GM23338 (cell line): ENCODE measurements around the gene GSAP. TPM values are rescaled to one million over a fixed set of nuclear protein-coding genes. Genes with fewer than 3 reads are reported as not detected.

ENCODE experiments used
- ATAC-seq: fragments of 200-7000 bp; cut with Tn5 transposase; 3 replicates; pipeline ENCODE4 v1.9.1; 2020
- DNase-seq: peaks from one replicate; pipeline ENCODE4 v3.0.0-alpha.2; 2015; ENCODE audit warnings: low spot score
- H2AFZ ChIP-seq: fragments of 200-600 bp; sonication (generic); 2 replicates; pipeline ENCODE4 v1.8.0; 2016; ENCODE audit warnings: antibody characterized with exemption, mild to moderate bottlenecking, moderate library complexity
- H3F3A ChIP-seq: fragments of 200-600 bp; sonication (generic); replicated peaks from 2 replicates; pipeline ENCODE4 v1.8.0; 2017; ENCODE audit warnings: antibody characterized with exemption, mixed run types, low read depth
- H3K27ac ChIP-seq: fragments of 200-600 bp; sonication (generic); 2 replicates; pipeline ENCODE4 v1.6.1; 2016; ENCODE audit warnings: low read depth
- H3K27me3 ChIP-seq: fragments of 200-600 bp; sonication (generic); 2 replicates; pipeline ENCODE4 v1.8.0; 2016; ENCODE audit warnings: mild to moderate bottlenecking, mixed run types, moderate library complexity; ENCODE audit not compliant: insufficient read depth
- H3K36me3 ChIP-seq: fragments of 200-600 bp; sonication (generic); 2 replicates; pipeline ENCODE4 v1.8.0; 2016; ENCODE audit warnings: mild to moderate bottlenecking; ENCODE audit not compliant: insufficient read depth
- H3K4me1 ChIP-seq: fragments of 200-600 bp; sonication (generic); 2 replicates; pipeline ENCODE4 v1.8.0; 2016; ENCODE audit warnings: mild to moderate bottlenecking, moderate library complexity; ENCODE audit not compliant: insufficient read depth
- H3K4me2 ChIP-seq: fragments of 200-600 bp; sonication (generic); 2 replicates; pipeline ENCODE4 v1.7.1; 2017; ENCODE audit warnings: mixed run types
- H3K4me3 ChIP-seq: fragments of 200-600 bp; sonication (generic); 2 replicates; pipeline ENCODE4 v1.6.1; 2016; ENCODE audit warnings: mixed run types
- H3K79me2 ChIP-seq: fragments of 200-600 bp; sonication (generic); replicated peaks from 2 replicates; pipeline ENCODE4 v1.8.0; 2017; ENCODE audit warnings: mild to moderate bottlenecking; ENCODE audit not compliant: insufficient read depth
- H3K9me2 ChIP-seq: fragments of 200-600 bp; sonication (generic); 2 replicates; pipeline ENCODE4 v1.8.0; 2017; ENCODE audit not compliant: insufficient read depth
- H4K20me1 ChIP-seq: fragments of 200-600 bp; sonication (generic); replicated peaks from 2 replicates; pipeline ENCODE4 v1.8.0; 2017; ENCODE audit warnings: mild to moderate bottlenecking; ENCODE audit not compliant: insufficient read depth
- H3K27ac Mint-ChIP-seq: 2 replicates; pipeline ENCODE4 v1.8.0; 2020; ENCODE audit warnings: inconsistent platforms, mild to moderate bottlenecking, moderate library complexity, mixed read lengths
- H3K27me3 Mint-ChIP-seq: 3 replicates; pipeline ENCODE4 v1.8.0; 2022; ENCODE audit warnings: low read depth, mild to moderate bottlenecking, moderate library complexity, mixed read lengths, inconsistent platforms; ENCODE audit not compliant: insufficient read depth, poor library complexity
- H3K36me3 Mint-ChIP-seq: 3 replicates; pipeline ENCODE4 v1.8.0; 2021; ENCODE audit warnings: low read depth, mild to moderate bottlenecking, inconsistent platforms, moderate library complexity, mixed read lengths
- H3K4me1 Mint-ChIP-seq: 3 replicates; pipeline ENCODE4 v1.8.0; 2020; ENCODE audit warnings: mild to moderate bottlenecking, inconsistent platforms, mixed read lengths
- H3K4me3 Mint-ChIP-seq: 3 replicates; pipeline ENCODE4 v1.8.0; 2021; ENCODE audit warnings: moderate library complexity, mild to moderate bottlenecking, inconsistent platforms, mixed read lengths
- H3K9me3 Mint-ChIP-seq: 3 replicates; pipeline ENCODE4 v1.8.0; 2020; ENCODE audit warnings: moderate library complexity, mild to moderate bottlenecking, inconsistent platforms, mixed read lengths
- CREB1 ChIP-seq: fragments of 250-450 bp; sonication (Bioruptor Pico); IDR thresholded peaks from 2 replicates; pipeline ENCODE4 v1.5.0; 2020; ENCODE audit warnings: low read depth, mild to moderate bottlenecking, moderate library complexity
- EZH2phosphoT487 ChIP-seq: fragments of 200-600 bp; sonication (generic); IDR thresholded peaks from one replicate; pipeline ENCODE4 v1.8.1; 2018; ENCODE audit warnings: antibody characterized with exemption; ENCODE audit not compliant: unreplicated experiment
- POLR2AphosphoS5 ChIP-seq: IDR thresholded peaks from 2 replicates; pipeline ENCODE4 v1.6.1; 2016; ENCODE audit warnings: antibody characterized with exemption, low read depth
- STAT1 ChIP-seq: IDR thresholded peaks from one replicate; pipeline ENCODE4 v1.6.1; 2016; ENCODE audit warnings: antibody characterized with exemption; ENCODE audit not compliant: unreplicated experiment
- ZNF114 ChIP-seq: fragments of 250-450 bp; sonication (Bioruptor Pico); IDR thresholded peaks from 2 replicates; pipeline ENCODE4 v1.5.0; 2020; ENCODE audit warnings: mild to moderate bottlenecking, moderate library complexity
- ZNF331 ChIP-seq: fragments of 250-450 bp; sonication (Bioruptor Pico); IDR thresholded peaks from 2 replicates; pipeline ENCODE4 v1.5.0; 2020; ENCODE audit warnings: low read depth, mild to moderate bottlenecking, moderate library complexity
- polyA plus RNA-seq: library from polyadenylated mRNA; unstranded; fragments of >200 nt; fragmentation: Nextera tagmentation; extraction: Ambion mirVana; gene quantifications from 2 replicates; pipeline ENCODE4 v1.2.1, GENCODE V29; 2016
- total RNA-seq: library from RNA; depleted of rRNA; stranded (reverse); fragments of >200 nt; shearing (Covaris generic); gene quantifications from 2 replicates; pipeline ENCODE4 v1.2.3, GENCODE V29; 2014
- TF ChIP-seq, protein P1 (sequence below): IDR thresholded peaks from 2 replicates; pipeline ENCODE4 v1.6.1; 2016; ENCODE audit warnings: antibody characterized with exemption
- TF ChIP-seq, protein P2 (sequence below): fragments of 250-450 bp; sonication (Bioruptor Pico); IDR thresholded peaks from 2 replicates; pipeline ENCODE4 v1.5.0; 2020; ENCODE audit warnings: mild to moderate bottlenecking, moderate library complexity
- TF ChIP-seq, protein P3 (sequence below): IDR thresholded peaks from one replicate; pipeline ENCODE4 v1.6.1; 2018; ENCODE audit warnings: antibody characterized with exemption; ENCODE audit not compliant: unreplicated experiment

The GSAP gene
- total and polyA plus RNA-seq, 2 experiments from 2014 or later, result 0.63 to 1.1 TPM

DNA sequence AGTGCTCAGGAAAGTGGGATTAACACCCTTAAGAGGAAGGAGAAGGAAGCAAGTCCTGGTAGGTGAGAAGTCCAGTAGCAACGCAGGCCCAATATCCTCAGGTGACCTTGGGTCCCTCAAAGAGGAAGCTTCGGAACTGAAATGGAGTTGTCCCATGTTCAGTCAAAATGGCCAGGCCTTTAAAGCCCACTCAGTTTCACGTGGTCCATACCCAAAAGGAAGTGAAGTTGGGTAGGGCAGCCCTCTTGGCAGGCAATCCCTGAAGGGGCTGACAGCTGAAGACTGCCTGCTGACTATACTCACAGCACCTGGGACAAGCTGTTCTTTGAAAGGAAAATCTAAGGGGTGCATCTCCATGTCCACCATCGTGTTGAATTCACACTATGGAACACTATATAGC lies 3.0 kb downstream of the GSAP start (continued):
- TF ChIP-seq, protein P1, sequence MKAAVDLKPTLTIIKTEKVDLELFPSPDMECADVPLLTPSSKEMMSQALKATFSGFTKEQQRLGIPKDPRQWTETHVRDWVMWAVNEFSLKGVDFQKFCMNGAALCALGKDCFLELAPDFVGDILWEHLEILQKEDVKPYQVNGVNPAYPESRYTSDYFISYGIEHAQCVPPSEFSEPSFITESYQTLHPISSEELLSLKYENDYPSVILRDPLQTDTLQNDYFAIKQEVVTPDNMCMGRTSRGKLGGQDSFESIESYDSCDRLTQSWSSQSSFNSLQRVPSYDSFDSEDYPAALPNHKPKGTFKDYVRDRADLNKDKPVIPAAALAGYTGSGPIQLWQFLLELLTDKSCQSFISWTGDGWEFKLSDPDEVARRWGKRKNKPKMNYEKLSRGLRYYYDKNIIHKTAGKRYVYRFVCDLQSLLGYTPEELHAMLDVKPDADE, result no peak
- no peak for TF ChIP-seq ZNF114 (CRISPR knock-in tag)
- TF ChIP-seq EZH2phosphoT487, result no peak
- TF ChIP-seq, protein P2, sequence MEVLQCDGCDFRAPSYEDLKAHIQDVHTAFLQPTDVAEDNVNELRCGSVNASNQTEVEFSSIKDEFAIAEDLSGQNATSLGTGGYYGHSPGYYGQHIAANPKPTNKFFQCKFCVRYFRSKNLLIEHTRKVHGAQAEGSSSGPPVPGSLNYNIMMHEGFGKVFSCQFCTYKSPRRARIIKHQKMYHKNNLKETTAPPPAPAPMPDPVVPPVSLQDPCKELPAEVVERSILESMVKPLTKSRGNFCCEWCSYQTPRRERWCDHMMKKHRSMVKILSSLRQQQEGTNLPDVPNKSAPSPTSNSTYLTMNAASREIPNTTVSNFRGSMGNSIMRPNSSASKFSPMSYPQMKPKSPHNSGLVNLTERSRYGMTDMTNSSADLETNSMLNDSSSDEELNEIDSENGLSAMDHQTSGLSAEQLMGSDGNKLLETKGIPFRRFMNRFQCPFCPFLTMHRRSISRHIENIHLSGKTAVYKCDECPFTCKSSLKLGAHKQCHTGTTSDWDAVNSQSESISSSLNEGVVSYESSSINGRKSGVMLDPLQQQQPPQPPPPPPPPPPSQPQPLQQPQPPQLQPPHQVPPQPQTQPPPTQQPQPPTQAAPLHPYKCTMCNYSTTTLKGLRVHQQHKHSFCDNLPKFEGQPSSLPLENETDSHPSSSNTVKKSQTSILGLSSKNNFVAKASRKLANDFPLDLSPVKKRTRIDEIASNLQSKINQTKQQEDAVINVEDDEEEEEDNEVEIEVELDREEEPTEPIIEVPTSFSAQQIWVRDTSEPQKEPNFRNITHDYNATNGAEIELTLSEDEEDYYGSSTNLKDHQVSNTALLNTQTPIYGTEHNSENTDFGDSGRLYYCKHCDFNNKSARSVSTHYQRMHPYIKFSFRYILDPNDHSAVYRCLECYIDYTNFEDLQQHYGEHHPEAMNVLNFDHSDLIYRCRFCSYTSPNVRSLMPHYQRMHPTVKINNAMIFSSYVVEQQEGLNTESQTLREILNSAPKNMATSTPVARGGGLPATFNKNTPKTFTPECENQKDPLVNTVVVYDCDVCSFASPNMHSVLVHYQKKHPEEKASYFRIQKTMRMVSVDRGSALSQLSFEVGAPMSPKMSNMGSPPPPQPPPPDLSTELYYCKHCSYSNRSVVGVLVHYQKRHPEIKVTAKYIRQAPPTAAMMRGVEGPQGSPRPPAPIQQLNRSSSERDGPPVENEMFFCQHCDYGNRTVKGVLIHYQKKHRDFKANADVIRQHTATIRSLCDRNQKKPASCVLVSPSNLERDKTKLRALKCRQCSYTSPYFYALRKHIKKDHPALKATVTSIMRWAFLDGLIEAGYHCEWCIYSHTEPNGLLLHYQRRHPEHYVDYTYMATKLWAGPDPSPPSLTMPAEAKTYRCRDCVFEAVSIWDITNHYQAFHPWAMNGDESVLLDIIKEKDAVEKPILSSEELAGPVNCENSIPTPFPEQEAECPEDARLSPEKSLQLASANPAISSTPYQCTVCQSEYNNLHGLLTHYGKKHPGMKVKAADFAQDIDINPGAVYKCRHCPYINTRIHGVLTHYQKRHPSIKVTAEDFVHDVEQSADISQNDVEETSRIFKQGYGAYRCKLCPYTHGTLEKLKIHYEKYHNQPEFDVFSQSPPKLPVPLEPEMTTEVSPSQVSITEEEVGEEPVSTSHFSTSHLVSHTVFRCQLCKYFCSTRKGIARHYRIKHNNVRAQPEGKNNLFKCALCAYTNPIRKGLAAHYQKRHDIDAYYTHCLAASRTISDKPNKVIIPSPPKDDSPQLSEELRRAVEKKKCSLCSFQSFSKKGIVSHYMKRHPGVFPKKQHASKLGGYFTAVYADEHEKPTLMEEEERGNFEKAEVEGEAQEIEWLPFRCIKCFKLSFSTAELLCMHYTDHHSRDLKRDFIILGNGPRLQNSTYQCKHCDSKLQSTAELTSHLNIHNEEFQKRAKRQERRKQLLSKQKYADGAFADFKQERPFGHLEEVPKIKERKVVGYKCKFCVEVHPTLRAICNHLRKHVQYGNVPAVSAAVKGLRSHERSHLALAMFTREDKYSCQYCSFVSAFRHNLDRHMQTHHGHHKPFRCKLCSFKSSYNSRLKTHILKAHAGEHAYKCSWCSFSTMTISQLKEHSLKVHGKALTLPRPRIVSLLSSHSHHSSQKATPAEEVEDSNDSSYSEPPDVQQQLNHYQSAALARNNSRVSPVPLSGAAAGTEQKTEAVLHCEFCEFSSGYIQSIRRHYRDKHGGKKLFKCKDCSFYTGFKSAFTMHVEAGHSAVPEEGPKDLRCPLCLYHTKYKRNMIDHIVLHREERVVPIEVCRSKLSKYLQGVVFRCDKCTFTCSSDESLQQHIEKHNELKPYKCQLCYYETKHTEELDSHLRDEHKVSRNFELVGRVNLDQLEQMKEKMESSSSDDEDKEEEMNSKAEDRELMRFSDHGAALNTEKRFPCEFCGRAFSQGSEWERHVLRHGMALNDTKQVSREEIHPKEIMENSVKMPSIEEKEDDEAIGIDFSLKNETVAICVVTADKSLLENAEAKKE (CRISPR knock-in tag), result no peak
- no peak for TF ChIP-seq POLR2AphosphoS5
- no peak for TF ChIP-seq CREB1 (CRISPR knock-in tag)

DNA sequence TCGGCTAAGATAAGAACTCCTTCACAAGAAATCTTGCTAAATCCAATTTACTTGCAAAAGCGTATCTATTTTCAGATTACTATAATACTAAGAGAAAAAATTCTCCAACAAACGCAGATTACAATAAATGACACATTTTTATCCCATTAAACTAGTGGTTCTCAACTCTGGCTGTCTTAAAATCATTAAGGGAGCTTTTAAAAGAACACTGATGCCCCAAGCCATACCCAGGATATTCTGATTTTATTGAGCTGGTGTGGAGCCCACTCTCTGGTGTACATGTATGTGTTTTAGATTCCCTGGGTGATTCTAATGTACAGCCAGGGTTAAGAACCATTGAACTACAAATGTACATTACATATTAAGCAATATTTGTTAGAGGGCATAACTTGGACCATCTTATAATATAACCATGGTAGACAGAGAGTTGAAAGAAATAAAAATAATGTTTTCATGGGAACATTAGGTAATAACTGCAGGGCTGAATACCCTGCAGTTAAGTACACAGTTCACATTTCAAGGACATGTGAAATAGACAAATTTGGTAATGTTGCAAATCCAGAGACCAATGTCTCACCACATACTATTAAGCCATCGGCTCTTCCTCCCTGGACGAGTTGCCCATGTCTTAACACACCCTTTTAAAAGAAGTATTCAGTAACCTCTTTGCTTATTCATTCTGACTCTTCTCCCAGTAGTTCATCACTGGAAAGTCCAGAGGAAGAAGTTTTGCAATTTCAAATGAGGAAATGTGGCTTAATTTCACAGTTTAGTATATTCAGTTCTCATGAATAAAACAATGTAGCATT lies 6.2 kb downstream of the GSAP start:
- no peaks in the 10 kb centered on the region for H3K9me2 ChIP-seq
- ATAC-seq, result no peak
- H3K27ac Mint-ChIP-seq, result no peak overlapping the region
- no peaks in the 10 kb centered on the region for H3K9me3 Mint-ChIP-seq
- no peak overlapping the region for H2AFZ ChIP-seq
- H3K4me1 Mint-ChIP-seq, result peaks cover 28% of the 10 kb centered on the region
- H3F3A ChIP-seq, result peaks cover 5% of the 10 kb centered on the region; the same call in 1 of the 2 replicates
- no peak overlapping the region for H3K27ac ChIP-seq
- peaks cover 6% of the 10 kb centered on the region for H3K27me3 Mint-ChIP-seq
- no peak overlapping the region for H3K4me3 ChIP-seq
- H3K79me2 ChIP-seq, result no peaks in the 10 kb centered on the region
- no peak overlapping the region for H3K4me3 Mint-ChIP-seq
- no peak overlapping the region for H3K4me2 ChIP-seq
- H3K36me3 ChIP-seq, result no peaks in the 10 kb centered on the region
- DNase-seq, result no peak
- peaks cover 25% of the 10 kb centered on the region for H3K4me1 ChIP-seq
- H3K27me3 ChIP-seq, result peaks cover 9% of the 10 kb centered on the region
- no peaks in the 10 kb centered on the region for H3K36me3 Mint-ChIP-seq
- H4K20me1 ChIP-seq, result no peaks in the 10 kb centered on the region
- TF ChIP-seq ZNF331 (no peak), ZNF114 (CRISPR knock-in tag) (no peak), STAT1 (no peak), EZH2phosphoT487 (no peak), POLR2AphosphoS5 (no peak)
- TF ChIP-seq, protein P1, result no peak
- TF ChIP-seq, protein P3, sequence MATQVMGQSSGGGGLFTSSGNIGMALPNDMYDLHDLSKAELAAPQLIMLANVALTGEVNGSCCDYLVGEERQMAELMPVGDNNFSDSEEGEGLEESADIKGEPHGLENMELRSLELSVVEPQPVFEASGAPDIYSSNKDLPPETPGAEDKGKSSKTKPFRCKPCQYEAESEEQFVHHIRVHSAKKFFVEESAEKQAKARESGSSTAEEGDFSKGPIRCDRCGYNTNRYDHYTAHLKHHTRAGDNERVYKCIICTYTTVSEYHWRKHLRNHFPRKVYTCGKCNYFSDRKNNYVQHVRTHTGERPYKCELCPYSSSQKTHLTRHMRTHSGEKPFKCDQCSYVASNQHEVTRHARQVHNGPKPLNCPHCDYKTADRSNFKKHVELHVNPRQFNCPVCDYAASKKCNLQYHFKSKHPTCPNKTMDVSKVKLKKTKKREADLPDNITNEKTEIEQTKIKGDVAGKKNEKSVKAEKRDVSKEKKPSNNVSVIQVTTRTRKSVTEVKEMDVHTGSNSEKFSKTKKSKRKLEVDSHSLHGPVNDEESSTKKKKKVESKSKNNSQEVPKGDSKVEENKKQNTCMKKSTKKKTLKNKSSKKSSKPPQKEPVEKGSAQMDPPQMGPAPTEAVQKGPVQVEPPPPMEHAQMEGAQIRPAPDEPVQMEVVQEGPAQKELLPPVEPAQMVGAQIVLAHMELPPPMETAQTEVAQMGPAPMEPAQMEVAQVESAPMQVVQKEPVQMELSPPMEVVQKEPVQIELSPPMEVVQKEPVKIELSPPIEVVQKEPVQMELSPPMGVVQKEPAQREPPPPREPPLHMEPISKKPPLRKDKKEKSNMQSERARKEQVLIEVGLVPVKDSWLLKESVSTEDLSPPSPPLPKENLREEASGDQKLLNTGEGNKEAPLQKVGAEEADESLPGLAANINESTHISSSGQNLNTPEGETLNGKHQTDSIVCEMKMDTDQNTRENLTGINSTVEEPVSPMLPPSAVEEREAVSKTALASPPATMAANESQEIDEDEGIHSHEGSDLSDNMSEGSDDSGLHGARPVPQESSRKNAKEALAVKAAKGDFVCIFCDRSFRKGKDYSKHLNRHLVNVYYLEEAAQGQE, result no peak
